Stimulated activated CD8-positive, alpha-beta memory T cell treated with anti-CD3 and anti-CD28 coated beads, Interleukin-7, amount 100 ng/mL, for 1 hour (primary cell): ENCODE data around the gene MBD6.
A peak's percentile ranks its signal among the peaks of the same experiment; 100 is the strongest.

ENCODE experiments used
- DNase-seq, 2 donors: peaks; one replicate each; pipeline ENCODE4 v3.0.0-alpha.2; 2020; ENCODE audit warnings: low read depth in 2 of 2

Gene MBD6

DNA sequence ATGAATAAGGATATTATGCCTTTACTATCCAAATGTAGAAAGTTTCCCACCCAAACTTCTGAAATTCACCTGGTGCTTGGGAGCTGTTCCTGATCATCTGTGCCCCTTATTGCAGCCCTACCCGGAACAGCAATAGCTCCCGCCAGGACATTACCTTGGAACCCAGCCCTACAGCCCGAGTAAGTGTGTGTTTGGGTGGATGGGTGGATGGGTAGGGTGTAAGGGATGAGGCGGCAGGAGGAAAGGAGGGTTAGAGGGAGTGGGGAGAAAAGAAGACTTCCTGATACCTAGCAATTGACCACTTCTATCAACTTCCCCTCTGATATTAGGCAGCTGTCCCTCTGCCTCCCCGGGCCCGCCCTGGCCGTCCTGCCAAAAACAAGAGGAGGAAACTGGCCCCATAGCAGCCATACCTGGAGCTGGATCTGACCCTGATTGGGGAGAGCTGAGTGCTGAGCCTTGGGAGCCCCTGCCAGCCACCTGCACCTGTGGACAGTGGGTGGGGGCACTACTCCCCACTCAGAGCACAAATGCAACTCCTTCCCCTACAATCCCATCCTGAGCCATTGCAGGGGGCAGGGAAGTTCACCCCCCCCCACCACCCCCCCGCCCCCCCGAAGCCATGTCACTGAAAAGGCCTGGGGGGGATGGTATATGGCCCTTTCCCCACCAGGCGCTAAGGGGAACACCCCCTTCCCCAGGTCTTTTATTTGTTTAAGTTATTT lies 6.4 kb downstream of the MBD6 start:
- no peak for DNase-seq

DNA sequence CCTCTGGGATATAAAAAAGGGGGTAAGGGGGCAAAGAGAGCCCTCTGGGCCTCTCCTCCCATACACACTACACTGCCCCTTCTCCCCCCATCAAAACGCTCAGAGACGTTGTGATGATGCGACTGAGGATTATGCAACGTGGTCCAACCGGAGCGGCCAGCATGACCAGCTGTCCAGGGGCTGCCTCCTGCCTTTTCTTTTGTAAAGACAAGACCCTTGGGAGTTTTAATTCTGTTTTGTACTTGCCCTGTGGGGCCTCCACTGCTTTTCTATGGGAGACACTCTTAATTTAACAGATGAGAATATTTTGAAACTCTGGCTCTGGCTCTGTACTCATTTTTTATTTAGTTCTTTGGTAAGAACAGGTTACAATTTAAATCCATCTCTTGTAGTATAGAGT lies 7.2 kb downstream of the MBD6 start:
- no peak for DNase-seq

DNA sequence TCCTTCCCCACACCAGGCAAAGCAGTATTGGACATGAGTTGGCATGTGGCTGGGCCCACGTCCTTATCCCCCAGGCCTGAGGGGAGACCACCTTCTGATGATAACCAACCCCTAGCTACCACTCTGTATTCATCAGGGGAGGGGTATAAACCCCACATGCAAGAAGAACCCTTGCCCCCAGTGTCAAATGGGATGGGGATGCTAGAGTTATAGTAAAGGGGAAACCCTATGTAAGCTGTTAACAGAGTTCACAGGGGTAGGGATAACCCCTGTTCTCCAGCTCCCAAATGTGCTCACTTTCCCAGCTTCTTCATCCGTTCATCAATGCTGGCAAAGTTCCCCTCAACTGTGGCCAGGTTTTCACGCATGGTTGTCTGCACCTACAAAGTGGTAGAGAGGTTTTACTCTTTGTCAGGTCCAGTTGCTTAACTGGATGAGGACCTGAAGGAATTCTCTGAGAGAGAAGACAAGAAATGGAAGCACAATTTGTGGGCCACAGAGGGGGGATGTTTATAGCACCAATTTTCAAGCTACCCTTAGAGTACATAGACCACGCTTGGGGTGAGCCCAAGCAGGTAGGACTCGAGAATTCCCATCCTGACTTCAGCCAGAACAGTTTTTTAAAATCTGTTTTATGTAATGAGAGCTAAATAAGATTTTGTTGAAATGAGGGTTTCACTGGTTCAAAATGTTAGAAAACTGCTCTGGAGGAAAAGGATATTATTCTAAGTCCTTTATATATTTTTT lies 7.9 kb downstream of the MBD6 start:
- no peak for DNase-seq

DNA sequence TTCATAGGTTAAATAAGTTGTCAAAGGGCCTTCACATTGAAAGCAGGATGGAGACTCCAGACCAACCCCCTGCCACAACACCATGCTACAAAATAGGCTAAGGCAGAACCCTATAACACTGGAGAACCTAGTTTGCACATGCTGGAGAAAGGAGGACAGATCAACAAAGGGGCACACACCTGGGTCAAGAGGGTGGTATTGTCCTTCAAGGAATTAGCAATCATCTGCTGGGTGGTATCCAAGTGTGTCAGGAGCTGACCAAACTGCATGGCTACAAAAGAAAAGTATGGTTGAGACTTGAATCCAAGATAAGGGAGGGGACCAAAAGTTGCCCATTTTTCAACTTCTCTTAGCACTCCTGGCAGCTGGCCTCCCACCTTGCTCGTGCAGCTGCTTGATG lies 9.2 kb downstream of the MBD6 start:
- DNase-seq: no peak

DNA sequence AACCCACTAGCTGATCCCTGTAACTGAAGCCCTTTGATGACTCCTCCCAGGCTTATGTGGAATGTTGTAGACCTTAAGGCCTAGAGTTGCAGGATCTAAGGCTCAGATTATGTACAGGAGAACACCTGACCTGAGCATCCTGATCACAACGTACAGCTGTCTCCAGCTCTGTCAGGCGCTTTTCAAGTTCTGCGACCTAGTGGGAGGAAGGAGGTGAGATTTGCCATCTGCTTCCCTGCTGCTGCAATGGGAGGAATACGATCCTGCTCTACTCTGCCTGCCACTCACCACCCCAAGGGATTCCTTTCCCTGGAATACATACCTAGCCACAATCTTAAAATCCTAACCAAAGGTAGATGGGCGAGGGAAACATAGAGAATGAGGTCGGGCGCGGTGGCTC lies 10.5 kb downstream of the MBD6 start:
- no peak for DNase-seq

DNA sequence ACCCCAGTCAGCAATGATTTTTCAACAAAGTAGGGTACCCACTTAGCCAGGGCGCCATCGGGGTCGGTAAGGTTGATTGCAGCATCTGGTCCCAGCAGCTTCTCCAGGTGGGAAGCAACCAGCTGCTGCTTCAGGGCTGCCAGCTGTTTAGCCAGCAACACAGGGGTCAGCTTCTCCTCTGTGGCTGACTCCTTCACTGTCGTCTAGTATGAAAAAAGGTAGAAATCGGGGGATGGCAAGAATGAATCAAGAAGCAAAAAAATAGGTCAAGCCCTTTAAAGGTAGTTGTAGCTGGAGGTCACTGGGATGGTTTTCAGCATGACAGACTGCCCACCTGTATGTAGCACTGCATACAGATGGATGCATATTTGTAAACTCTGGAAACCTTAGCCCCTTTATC lies 11.6 kb downstream of the MBD6 start:
- no peak for DNase-seq

DNA sequence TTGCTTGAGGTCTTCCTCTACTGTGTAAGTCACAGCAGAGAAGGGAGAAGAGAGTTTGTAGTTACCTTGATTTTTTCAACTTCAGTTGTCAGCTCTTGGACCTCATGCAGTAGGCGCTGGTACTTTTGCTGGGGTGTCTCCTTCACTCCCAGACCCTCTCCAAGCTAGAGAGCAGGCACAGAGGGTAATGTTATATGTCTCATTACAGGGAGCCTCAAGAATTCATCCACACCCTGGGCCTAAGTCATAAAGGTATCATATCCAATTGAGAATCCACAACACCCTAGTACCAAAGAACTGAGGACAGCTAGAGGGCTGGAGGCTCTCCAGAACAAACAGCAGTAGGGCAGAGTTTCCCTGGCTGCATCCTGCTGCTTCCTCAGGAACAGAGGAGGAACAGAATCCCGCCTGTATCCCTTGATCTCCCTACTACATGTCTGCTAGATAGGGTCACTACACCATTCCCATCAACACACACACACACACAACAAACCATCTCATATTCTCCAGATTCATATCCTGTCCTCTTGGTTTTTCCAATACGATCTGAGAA lies 12.4 kb downstream of the MBD6 start:
- no peak for DNase-seq

DNA sequence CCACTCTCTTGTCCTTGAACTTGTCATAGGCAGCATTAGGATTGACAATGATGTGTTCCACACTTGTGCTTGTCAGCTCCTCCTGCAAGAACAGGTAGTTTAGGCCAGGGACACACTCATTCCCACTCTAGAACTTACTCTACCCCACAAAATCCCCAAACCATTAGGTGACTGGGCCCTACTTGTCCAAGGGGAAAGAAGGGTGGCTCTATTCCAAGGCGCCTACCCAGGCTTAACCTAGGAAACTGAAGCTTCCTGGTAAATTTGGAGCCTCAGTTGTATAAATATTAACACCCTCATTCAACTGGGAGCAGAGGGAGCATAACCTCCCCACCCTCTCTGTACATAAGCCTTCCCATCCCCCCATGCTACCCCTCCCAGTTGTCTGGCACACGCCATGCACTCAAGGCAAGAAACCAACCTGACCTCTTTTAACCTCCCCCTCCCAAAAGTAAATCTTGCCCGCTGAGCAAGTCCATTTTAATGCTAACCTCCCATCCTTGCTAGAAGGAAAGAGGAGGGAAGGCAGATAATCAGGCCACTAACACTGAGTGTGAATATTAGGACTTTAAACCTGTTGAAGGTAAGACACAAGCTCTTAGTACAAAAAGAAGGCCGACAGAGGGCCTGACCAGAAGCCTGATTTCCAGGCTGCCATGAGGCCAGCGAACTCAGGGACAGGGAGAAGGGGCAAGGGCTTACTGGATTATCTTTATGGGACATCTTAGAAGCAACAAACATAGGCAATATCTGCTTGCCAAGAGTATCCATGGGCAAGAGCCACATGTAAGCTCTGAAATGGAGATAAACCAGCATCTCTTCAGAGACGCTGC lies 13.4 kb downstream of the MBD6 start:
- DNase-seq: no peak

DNA sequence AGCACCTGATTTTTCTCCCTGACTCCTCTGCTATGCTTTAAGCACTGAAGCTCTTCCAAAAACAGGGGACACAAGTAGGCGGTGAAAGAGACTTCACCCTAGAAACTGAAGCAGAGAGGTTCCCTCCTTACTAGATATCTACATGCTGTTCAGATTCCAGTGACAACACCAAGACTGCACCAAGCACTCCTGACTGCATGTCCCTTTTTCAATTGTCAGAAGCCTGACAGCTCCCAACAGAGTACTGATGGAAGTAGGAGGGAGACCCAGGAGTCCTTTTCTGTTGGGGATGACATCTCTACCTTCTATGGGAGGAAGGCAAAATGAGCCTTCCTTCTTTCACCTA lies 13.9 kb downstream of the MBD6 start:
- no peak for DNase-seq

DNA sequence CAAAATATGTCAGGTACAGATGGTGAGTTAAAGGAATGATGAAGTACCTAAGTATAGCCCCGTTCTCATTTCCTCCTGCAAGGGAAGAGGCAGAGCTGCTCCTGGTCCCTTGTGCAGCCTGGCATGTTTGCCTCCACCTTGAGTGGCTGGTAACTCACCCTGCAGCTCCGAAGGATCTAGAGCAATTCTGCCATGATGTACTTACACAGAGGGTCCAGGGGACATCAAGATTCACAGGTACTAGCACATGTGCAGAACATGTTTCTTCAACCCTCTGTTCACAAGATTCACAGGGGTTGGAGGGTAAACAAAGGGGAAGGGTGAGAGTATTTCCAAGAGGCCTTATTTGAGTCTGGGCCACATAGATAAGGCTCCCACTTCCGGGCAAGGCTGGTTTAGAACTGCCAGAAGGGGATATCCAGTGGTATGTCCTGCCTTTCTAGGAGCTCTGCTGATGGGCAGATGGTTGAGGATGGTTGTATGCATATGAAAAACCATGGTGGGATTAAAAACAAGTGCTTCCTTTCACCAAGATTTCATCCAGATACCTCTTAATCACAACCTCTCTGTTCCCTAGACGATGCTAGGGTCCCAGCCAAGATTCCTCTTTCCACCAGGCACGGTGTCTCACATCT lies 16.6 kb downstream of the MBD6 start:
- no peak for DNase-seq

DNA sequence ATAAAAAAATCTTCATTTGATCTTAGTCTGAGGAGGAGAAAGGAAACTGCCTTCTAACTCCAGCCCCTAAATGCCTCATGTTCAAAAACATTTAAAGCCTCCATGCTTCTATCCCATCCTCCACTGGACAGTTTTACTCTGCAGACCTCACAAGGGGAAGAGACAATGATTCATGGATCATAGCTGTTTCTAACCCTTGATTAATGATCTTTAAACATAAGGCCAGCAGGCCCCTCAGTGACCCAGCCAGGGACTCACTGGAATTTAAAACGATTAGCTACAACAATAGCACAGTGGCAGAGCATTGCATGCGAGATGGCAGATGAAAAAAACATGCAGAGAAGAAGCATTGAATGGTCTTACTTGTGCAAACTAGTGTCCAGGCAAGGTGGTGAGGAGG lies 18.4 kb downstream of the MBD6 start:
- DNase-seq: no peak

DNA sequence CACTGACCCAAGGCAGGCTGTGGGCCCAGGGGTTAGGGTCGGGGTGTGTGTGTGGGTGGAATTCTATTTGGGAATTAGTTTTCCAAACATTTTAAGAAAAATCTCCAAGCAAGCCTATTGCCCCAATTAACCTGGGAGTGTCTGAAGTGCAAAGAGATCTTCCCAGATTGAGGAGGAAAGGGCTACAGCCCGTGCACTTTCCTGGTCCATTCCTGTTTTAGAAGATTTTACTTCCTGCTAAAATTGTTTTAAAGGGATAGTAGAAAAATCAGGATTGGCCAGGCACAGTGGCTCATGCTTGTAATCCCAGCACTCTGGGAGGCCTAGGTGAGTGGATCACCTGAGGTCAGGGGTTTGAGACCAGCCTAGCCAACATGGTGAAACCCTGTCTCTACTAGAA lies 19.1 kb downstream of the MBD6 start:
- no peak for DNase-seq

DNA sequence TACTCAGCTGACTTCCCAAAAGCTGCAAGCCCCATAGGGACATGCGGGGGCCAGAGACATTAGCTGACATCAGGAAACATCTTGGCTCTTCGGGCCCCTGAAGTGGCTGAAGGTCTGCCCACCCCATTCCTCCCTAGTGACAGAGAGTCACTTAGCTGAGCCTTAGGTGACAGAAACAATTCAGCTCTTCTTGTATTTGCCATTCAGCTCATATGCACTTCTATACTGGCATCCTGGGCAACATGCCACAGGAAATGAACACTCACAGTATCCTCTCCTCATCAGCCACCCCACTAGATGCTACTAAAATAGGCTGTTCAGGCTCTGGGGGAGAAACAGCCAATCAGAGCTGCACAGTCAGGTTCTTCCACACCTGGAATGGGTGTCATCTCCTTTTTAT lies 21.0 kb downstream of the MBD6 start:
- DNase-seq: no peak

DNA sequence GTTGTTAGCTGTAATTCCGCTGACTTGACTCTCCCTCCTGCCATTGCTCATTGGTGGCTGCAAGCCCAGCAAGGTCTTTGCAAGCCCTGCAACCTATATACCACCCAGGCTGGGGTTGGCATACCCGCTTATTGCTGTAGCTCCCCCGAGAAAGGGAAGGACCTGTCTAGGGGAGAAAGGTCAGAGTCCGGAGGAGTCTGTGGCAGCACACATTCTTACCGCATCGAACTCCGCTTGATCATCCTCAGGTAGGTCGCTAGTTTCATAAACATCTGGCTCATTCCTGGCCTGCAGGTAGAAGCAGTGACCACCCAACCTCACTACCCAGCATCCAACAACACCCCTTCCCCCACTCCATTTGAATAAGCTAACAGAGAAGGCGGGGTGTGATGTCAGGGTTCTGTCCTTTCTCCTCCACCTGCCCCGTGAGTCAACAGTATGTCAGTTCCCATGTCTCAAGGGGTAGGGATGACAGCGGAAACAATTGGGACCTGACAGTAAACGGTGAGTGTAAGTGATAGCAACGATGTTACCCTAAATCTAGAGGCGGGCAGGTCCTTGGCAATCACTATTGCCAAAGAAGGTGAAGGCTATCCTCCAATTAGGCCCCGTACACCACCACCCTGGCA lies 23.3 kb downstream of the MBD6 start:
- no peak for DNase-seq

DNA sequence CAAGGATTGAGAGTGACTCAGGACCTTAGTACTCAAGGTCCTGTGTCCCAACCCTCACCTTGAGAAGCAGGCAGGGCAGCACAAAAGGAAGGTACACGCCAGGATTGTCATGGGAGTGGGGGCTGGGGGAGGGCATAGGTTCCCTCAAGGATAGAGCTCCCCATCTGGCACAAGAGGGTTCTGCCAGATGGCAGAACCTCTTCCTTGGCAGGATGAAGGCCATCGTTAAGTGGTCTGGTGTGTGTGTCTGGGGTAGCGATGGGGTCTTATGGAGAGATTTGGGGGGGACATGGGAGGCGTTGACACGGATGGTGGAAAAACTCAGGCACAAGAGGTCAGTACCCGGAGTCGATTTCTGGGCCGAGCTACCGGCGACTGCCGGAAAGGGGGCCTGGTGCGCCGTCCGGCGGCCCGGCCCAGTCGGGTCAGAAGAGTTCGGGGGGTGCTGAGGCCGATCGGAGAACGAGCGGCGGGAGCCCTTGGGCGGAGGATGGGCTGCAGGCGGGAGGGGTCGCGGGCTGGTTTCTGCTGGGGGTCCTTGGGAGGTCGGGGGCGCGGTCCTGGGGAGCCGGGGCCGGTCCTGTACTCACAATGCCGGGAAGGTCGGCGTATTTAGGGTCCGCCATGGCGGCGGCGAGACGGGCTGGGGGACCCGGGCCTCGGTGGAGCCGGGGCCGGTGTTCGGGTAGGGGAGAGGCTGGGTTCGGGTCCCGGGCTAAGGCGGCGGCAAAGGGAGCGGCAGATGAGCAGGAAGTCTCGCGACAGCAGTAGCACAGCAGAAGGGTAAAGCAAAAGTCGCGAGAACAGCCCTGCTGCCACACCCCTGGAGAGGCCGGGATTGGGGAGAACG lies 24.0 kb downstream of the MBD6 start, which contains the start of gene DCTN2:
DCTN2 (minus strand) TSS at position 755 of the 850 bp plus-strand sequence; CDS start at position 626, 129 bp downstream.
- DNase-seq: peak; percentile 70 to 76

DNA sequence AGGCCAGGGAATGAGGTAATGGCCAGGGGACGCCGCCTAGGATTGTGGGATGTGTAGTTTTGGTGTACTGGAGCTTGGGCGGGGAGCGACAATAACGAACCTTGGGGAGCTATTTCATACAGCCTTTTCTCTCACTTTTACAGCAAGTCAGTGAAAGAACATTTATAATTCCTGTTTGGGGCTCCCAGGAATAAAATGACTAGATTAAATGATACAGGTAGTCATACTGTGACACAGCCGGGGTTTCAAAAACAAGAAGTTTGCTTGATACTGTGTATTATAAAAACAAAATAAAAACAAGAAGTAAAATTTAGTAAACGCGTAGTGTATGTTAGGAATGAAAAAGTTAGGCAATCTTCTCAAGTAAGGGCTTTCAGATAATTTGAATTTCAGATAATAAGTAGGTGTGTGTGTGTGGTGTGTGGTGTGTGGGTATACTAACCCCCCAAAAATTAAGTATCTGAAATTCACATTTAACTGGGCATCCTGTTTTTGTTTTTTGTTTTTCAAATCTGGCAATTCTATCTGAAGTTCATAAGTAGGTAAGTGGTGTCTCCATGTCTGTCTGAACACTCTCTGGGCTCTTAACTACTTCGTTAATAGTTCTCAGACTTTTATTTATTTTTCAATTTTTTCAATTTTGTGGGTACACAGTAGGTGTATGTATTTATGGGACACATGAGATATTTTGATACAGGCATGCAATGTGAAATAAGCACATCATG lies 24.8 kb downstream of the MBD6 start:
- no peak for DNase-seq

DNA sequence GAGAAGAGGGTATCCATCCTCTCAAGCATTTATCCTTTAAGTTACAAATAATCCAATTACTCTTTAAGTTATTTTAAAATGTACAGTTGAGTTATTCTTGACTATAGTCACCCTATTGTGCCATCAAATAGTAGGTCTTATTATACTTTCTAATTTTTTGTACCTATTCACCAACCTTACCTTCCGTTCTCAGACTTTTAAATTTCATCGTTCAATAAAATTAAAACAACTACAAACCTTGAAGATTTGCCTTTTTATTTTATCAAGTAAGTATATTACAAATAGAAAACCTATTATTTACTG lies 25.3 kb downstream of the MBD6 start:
- no peak for DNase-seq

DNA sequence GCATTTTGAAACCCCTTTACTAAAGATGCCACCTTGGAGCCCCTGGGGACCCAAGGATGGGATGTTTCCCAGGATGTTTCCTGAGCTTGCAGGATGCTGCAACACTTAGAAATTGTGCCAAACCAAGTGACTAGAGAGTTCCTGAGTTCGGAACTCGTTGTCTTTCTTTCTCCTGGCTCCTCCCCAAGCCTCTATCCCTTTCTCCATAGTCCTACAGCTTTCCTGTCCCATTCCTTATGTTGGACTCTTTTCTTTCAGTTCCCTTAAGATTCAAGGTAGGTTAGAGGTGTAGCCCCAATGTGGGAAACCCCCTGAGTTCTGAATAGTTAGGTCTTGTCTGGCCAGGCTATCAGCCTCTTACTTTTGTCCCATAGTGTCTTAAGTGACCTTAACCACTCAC lies 25.9 kb downstream of the MBD6 start:
- no peak for DNase-seq

DNA sequence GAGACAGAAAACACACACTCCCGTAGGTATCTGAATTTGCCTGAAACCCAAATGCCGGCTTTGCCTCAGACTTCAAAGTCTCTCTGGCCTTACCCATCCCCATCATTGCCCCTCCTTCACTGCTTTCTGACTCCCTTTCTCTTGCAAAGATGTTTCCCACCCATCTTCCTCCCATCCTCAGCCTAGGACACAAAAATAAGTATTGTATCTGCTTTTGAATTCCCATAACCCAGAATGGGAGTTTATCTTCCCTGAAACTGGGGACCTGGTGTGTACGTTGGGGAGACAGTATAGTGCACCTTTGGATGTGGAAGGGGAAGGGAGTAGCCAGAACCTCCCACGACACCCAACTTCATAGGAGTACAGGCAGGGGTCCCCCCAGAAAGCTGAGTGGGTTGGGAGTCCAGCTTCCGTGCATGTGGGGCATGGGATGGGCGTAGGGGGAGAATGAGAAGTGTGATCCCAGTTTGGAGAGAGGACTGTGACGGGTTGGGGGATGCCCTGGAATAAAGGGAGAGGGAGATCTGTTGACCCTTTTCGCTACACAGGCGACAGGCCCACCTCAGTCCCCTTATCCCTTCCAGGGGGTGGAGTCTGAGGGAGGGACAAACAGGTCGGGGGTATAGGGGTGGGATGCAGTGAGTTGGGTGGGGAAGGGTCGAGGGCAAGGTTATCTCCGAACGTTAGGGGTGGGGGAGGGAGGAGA lies 26.7 kb downstream of the MBD6 start:
- DNase-seq: no peak
